SU-DHL-6 (cell line): ENCODE measurements around the gene AZGP1.

Source experiments
- CTCF ChIP-seq: fragments of 200-600 bp; sonication (generic); IDR thresholded peaks from one replicate; pipeline ENCODE4 v1.5.1; 2017; ENCODE audit warnings: antibody characterized with exemption, mild to moderate bottlenecking, low read length, moderate library complexity; ENCODE audit not compliant: insufficient read depth, poor library complexity, severe bottlenecking
- EZH2phosphoT487 ChIP-seq: fragments of 200-600 bp; sonication (generic), shearing (Covaris generic); conservative IDR thresholded peaks from 2 replicates; pipeline ENCODE4 v1.6.1; 2018; ENCODE audit warnings: mild to moderate bottlenecking, antibody characterized with exemption, low read length, moderate library complexity, mixed read lengths

DNA sequence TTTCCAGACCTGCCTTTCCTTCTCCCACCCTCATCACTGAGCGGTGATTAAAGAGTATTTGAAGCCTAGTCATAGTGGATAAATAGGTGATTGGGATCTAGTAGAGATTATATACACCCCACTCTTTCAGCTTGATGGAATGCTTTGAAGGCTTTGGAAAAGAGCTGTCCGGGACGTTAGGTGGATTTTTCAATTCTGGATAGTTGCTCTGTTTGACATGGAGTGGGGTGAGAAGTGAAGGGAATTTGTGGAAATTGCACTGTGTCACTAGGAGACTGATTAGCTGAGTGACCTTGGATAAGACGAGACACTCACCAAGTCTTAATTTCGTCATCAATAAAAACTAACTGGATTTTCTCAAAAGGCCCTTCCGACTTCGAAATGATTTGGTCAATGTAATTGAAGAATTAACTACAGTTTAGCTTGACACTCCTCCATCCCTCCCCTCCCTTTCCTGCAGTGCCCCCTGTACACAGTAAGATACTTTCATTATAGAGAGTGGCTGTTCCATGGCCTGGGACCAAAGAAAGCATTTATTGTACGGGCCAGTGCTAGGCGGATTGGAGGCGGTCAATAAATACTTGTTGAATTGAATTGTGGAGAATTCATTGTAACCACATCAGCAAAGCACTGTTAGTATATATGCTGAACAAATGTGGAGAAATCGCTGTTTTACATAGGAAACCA, 40.5 kb upstream of the AZGP1 start:
- TF ChIP-seq CTCF (no peak), EZH2phosphoT487 (no peak)
